ENCODE measurements around the gene MBLAC1. TPM values are rescaled to one million over a fixed set of nuclear protein-coding genes. Genes with fewer than 3 reads are reported as not detected.

Gene MBLAC1
- total and polyA plus RNA-seq, 9 of the 15 experiments (the other 6 are each of a cell fraction or from before 2014, with no cell fraction given): 0.03 to 3.1 (median 0.52) TPM

GRCh38 chr7:100088621-100089457 lies 37.9 kb upstream of the MBLAC1 start, which contains the start of gene COPS6 (continued):
- TF ChIP-seq CREB3L1 (IDR thresholded peaks at IDR 0.05; ENCODE audit: borderline replicate concordance, low read depth) (peak; percentile 85; the same call in 1 of the 2 replicates), CXXC5 (CRISPR knock-in tag; IDR thresholded peaks at IDR 0.05) (peak; percentile 97), ATF7 (IDR thresholded peaks at IDR 0.05) (peak; percentile 73), KDM5B (IDR thresholded peaks at IDR 0.05; ENCODE audit: insufficient replicate concordance, low read depth, low read length) (peak; percentile 87), HINFP (tag; conservative IDR thresholded peaks at IDR 0.05; ENCODE audit: low read depth) (no peak), ZNF407 (IDR thresholded peaks at IDR 0.05; ENCODE audit: low read depth) (peak; percentile 93), ETV5 (CRISPR knock-in tag; IDR thresholded peaks at IDR 0.05; ENCODE audit: low read depth) (peak; percentile 56; the same call in 1 of the 2 replicates), SRSF7 (optimal IDR thresholded peaks at IDR 0.05; ENCODE audit: low read depth, low read length) (no peak), KLF6 (CRISPR knock-in tag; IDR thresholded peaks at IDR 0.05; ENCODE audit: borderline replicate concordance) (no peak), ZNF785 (CRISPR knock-in tag; IDR thresholded peaks at IDR 0.05) (no peak), ZNF445 (CRISPR knock-in tag; IDR thresholded peaks at IDR 0.05; ENCODE audit: low read depth) (peak; percentile 45), HNRNPLL (IDR thresholded peaks at IDR 0.05; ENCODE audit: low read depth, low read length, poor library complexity, severe bottlenecking) (peak; percentile 39), FOXA1 (IDR thresholded peaks at IDR 0.05; ENCODE audit: borderline replicate concordance) (no peak), ZNF511 (CRISPR knock-in tag; IDR thresholded peaks at IDR 0.05) (peak; percentile 100)
